Measurements from ENCODE around the gene ZNF444. TPM values are rescaled to one million over a fixed set of nuclear protein-coding genes. Genes with fewer than 3 reads are reported as not detected.

ZNF444 gene
- total and polyA plus RNA-seq, 2 of the 4 experiments (the other 2 are of a cell fraction) = 2.5 to 20.3 TPM

DNA sequence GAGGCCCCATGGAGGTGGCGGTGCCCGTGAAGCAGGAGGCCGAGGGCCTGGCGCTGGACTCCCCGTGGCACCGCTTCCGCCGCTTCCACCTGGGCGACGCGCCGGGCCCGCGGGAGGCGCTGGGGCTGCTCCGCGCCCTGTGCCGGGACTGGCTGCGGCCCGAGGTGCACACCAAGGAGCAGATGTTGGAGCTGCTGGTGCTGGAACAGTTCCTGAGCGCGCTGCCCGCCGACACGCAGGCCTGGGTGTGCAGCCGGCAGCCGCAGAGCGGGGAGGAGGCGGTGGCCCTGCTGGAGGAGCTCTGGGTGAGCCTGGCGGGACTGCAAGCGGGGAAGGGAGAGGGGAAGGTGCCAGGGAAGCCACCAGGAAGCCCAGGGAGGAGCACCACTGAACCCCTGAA is 5.8 kb downstream of the ZNF444 start:
- no peak overlapping the region for H3K18ac ChIP-seq (ENCODE audit: low read depth, low read length)
- ATAC-seq (ENCODE audit: low read depth) = no peak
- H3K4me3 ChIP-seq (ENCODE audit: insufficient read depth, low read depth, low read length) = no peak overlapping the region
- WGBS, 2 experiments (ENCODE audit: extremely low coverage in 2 of 2, insufficient read length in 1 of 2) = 100% methylated on average over 13 of the region's 31 CpGs; no CpG with 5 or more reads in 1 of the 2 experiments
- TF ChIP-seq BHLHE40 (IDR thresholded peaks at IDR 0.05; ENCODE audit: low read depth, low read length) (no peak), MXI1 (IDR thresholded peaks at IDR 0.05; ENCODE audit: borderline replicate concordance, low read depth, low read length) (no peak), SMC3 (IDR thresholded peaks at IDR 0.05; ENCODE audit: low read depth, low read length) (no peak), MAFK (IDR thresholded peaks at IDR 0.05; ENCODE audit: low read depth, low read length) (no peak), POLR2A (IDR thresholded peaks at IDR 0.05; ENCODE audit: low read depth, low read length) (no peak)
- TF ChIP-seq, protein P1, sequence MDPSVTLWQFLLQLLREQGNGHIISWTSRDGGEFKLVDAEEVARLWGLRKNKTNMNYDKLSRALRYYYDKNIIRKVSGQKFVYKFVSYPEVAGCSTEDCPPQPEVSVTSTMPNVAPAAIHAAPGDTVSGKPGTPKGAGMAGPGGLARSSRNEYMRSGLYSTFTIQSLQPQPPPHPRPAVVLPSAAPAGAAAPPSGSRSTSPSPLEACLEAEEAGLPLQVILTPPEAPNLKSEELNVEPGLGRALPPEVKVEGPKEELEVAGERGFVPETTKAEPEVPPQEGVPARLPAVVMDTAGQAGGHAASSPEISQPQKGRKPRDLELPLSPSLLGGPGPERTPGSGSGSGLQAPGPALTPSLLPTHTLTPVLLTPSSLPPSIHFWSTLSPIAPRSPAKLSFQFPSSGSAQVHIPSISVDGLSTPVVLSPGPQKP (IDR thresholded peaks at IDR 0.05; ENCODE audit: borderline replicate concordance, low read depth, low read length) = no peak
- H3K4me2 ChIP-seq (ENCODE audit: low read depth, low read length) = no peak overlapping the region
- no peak overlapping the region for H4K91ac ChIP-seq (ENCODE audit: insufficient read depth, low read depth, low read length)
- peaks cover 13% of the 10 kb centered on the region for H4K20me1 ChIP-seq (ENCODE audit: insufficient read depth, low read length)
- no peak overlapping the region for H3K56ac ChIP-seq (ENCODE audit: extremely low read depth, insufficient read depth, low read length)
- H2BK20ac ChIP-seq (ENCODE audit: low read depth, low read length) = no peak overlapping the region
- H3K27me3 ChIP-seq (ENCODE audit: control insufficient read depth, insufficient read depth, low read length) = no peaks in the 10 kb centered on the region
- no peaks in the 10 kb centered on the region for H3K9me3 ChIP-seq (ENCODE audit: control insufficient read depth, insufficient read depth, low read length)
- H4K8ac ChIP-seq (ENCODE audit: low read depth in 2 of 2, low read length in 2 of 2) = no peak overlapping the region
- no peak for DNase-seq
- no peak overlapping the region for H4K5ac ChIP-seq (ENCODE audit: low read depth, low read length)
- intact Hi-C loops (cut with micrococcal nuclease) = no loop called here
- no peak overlapping the region for H3K23ac ChIP-seq (ENCODE audit: low read depth, low read length)
- H2BK5ac ChIP-seq (ENCODE audit: low read depth, low read length, poor library complexity, severe bottlenecking) = no peak overlapping the region
- ChIA-PET POLR2A (ENCODE audit: unreplicated experiment) (no interaction called here), CTCF (no interaction called here)
- no peak overlapping the region for H2AK5ac ChIP-seq (ENCODE audit: low read depth, low read length)
- H3K4ac ChIP-seq (ENCODE audit: low read depth, low read length) = no peak overlapping the region
- H2BK15ac ChIP-seq (ENCODE audit: low read depth, low read length) = no peak overlapping the region
- H3K9ac ChIP-seq (ENCODE audit: low read depth, low read length) = no peak overlapping the region
- dilution Hi-C loops (cut with HindIII; ENCODE audit: low sequenced_read_pairs, unreplicated experiment) = no loop called here
- in situ Hi-C loops (cut with MboI; ENCODE audit: low sequenced_read_pairs) = loop anchor here (25.0 kb wide), 2 partner anchors 460 to 1685 kb away; partner anchors contain the start of genes CDC42EP5, EPN1 and LENG9
- H3K4me1 ChIP-seq (ENCODE audit: control insufficient read depth, insufficient read depth, low read length) = no peaks in the 10 kb centered on the region; the same call in 1 of the 2 replicates
- no peak overlapping the region for H2AK9ac ChIP-seq (replicated peaks; ENCODE audit: low read depth, low read length, poor library complexity)
- peaks cover 32% of the 10 kb centered on the region for H3K36me3 ChIP-seq (ENCODE audit: control insufficient read depth, insufficient read depth, low read length)
- BruUV-seq (replicated peaks) = no TSS peak
- peaks cover 20% of the 10 kb centered on the region; the same call in 1 of the 2 replicates for H3K9me1 ChIP-seq (ENCODE audit: insufficient read depth, low read length)
- H3K14ac ChIP-seq (replicated peaks; ENCODE audit: low read depth, low read length) = no peak overlapping the region
- no peak overlapping the region for H2AFZ ChIP-seq (replicated peaks; ENCODE audit: low read length, poor library complexity)
- H3K79me1 ChIP-seq (ENCODE audit: low read depth in 1 of 2, low read length in 2 of 2) = peaks cover 26 to 46% of the 10 kb centered on the region in 2 experiments
- no peak overlapping the region for H3K27ac ChIP-seq (ENCODE audit: insufficient read depth, low read length)
- no peak overlapping the region for H2BK120ac ChIP-seq (ENCODE audit: low read depth, low read length)
